HG02588 (cell line): Measurements from ENCODE around the gene ARFGAP3.
A peak's percentile ranks its signal among the peaks of the same experiment; 100 is the strongest.

Source experiments
- ATAC-seq: cut with Tn5 transposase; IDR thresholded peaks from one replicate; pipeline ENCODE4 v1.9.1; 2021; ENCODE audit warnings: mild to moderate bottlenecking, moderate library complexity; ENCODE audit not compliant: unreplicated experiment

Gene ARFGAP3

GRCh38 chr22:42856865-42857704 lies at the start of gene ARFGAP3:
TSS of gene ARFGAP3 (minus strand) at chr22:42857273. CDS start at chr22:42857182, 91 bp downstream.
- ATAC-seq: peak; percentile 85

GRCh38 chr22:42905702-42906183 lies 48.7 kb upstream of the ARFGAP3 start:
- no peak for ATAC-seq

GRCh38 chr22:42905217-42905616 lies 48.1 kb upstream of the ARFGAP3 start:
- no peak for ATAC-seq

- ATAC-seq: no peak
Measured at GRCh38 chr22:42904050-42904449, 47.0 kb upstream of the ARFGAP3 start.

GRCh38 chr22:42902875-42903510 lies 45.9 kb upstream of the ARFGAP3 start:
- no peak for ATAC-seq

- ATAC-seq: no peak
Measured at GRCh38 chr22:42901790-42902508, 44.9 kb upstream of the ARFGAP3 start.

GRCh38 chr22:42897960-42898359 lies 40.9 kb upstream of the ARFGAP3 start:
- no peak for ATAC-seq

GRCh38 chr22:42895541-42895981 lies 38.5 kb upstream of the ARFGAP3 start:
- no peak for ATAC-seq

GRCh38 chr22:42895087-42895486 lies 38.0 kb upstream of the ARFGAP3 start:
- ATAC-seq: no peak

- no peak for ATAC-seq
Measured at GRCh38 chr22:42893371-42894150, 36.5 kb upstream of the ARFGAP3 start.

- ATAC-seq: no peak
Measured at GRCh38 chr22:42892571-42893316, 35.7 kb upstream of the ARFGAP3 start.

- ATAC-seq: no peak
Measured at GRCh38 chr22:42892156-42892555, 35.1 kb upstream of the ARFGAP3 start.

GRCh38 chr22:42891696-42892095 lies 34.6 kb upstream of the ARFGAP3 start:
- ATAC-seq: no peak

GRCh38 chr22:42891008-42891407 lies 33.9 kb upstream of the ARFGAP3 start:
- no peak for ATAC-seq

- ATAC-seq: no peak
Measured at GRCh38 chr22:42889304-42889703, 32.2 kb upstream of the ARFGAP3 start.

GRCh38 chr22:42887523-42888507 lies 30.7 kb upstream of the ARFGAP3 start:
- no peak for ATAC-seq

GRCh38 chr22:42887120-42887519 lies 30.0 kb upstream of the ARFGAP3 start:
- no peak for ATAC-seq

GRCh38 chr22:42885446-42885845 lies 28.4 kb upstream of the ARFGAP3 start:
- no peak for ATAC-seq
